GM12878 (cell line): ENCODE measurements around the gene FYB1. TPM values are rescaled to one million over a fixed set of nuclear protein-coding genes. Genes with fewer than 3 reads are reported as not detected.
A peak's percentile ranks its signal among the peaks of the same experiment; 100 is the strongest.

Experiments used
- ATAC-seq: fragments of 200-7000 bp; cut with Tn5 transposase; 3 replicates; pipeline ENCODE4 v1.9.1; 2020; ENCODE audit warnings: mild to moderate bottlenecking, moderate library complexity
- BruUV-seq: library from RNA; stranded (reverse); fragments of 400-500 nt; replicated peaks from 2 replicates; lab custom pipeline; 2021; lab: Mats Ljungman, UMichigan
- CTCF ChIA-PET: fragments of 300-600 bp; sonication (Branson Sonifier 250); formaldehyde crosslinking; extraction: SDS; loops from one replicate; lab custom pipeline; 2021; ENCODE audit warnings: inconsistent platforms; lab: Yijun Ruan, JAX
- POLR2A ChIA-PET: fragments of 350-600 bp; formaldehyde crosslinking; extraction: SDS; loops from one replicate; lab custom pipeline; 2021; ENCODE audit warnings: inconsistent platforms; lab: Charles Lee
- RAD21 ChIA-PET: fragments of 300-600 bp; sonication (Branson Sonifier 250); formaldehyde crosslinking; loops from one replicate; lab custom pipeline; 2023; ENCODE audit warnings: antibody characterized with exemption; ENCODE audit not compliant: unreplicated experiment; lab: Charles Lee
- SMC1A ChIA-PET: fragments of 300-600 bp; sonication (Branson Sonifier 250); formaldehyde crosslinking; loops from one replicate; lab custom pipeline; 2023; ENCODE audit not compliant: unreplicated experiment, uncharacterized antibody; lab: Charles Lee
- DNase-seq: peaks from one replicate; pipeline ENCODE4 v3.0.0-alpha.2; 2011; ENCODE audit warnings: low read depth, low spot score
- FAIRE-seq: peaks from 3 replicates; lab custom pipeline; 2011; peaks lifted over from hg19 to GRCh38; lab: Jason Lieb, UNC
- H2AFZ ChIP-seq: 2 replicates; pipeline ENCODE4 v1.6.0; 2011; ENCODE audit warnings: low read depth, low read length, control low read depth; ENCODE audit not compliant: control insufficient read depth
- H3K27ac ChIP-seq: 2 replicates; pipeline ENCODE4 v1.5.1; 2011; ENCODE audit warnings: control low read depth; ENCODE audit not compliant: control insufficient read depth, insufficient read depth
- H3K27me3 ChIP-seq, 2 experiments: replicated peaks in 1 of 2; 2 replicates each; pipeline versions ENCODE4 v1.6.0 to v1.6.1; 2011; ENCODE audit warnings: low read length in 1 of 2; ENCODE audit not compliant: control insufficient read depth in 2 of 2, insufficient read depth in 2 of 2
- H3K36me3 ChIP-seq, 2 experiments: 2 replicates each; pipeline ENCODE4 v1.5.1; 2011; ENCODE audit warnings: low read length in 1 of 2; ENCODE audit not compliant: control insufficient read depth in 2 of 2, insufficient read depth in 2 of 2
- H3K4me1 ChIP-seq: 2 replicates; pipeline ENCODE4 v1.6.1; 2011; ENCODE audit warnings: mild to moderate bottlenecking, low read length, moderate library complexity, mixed read lengths; ENCODE audit not compliant: control insufficient read depth, insufficient read depth
- H3K4me2 ChIP-seq: 2 replicates; pipeline ENCODE4 v1.6.0; 2011; ENCODE audit warnings: control low read depth; ENCODE audit not compliant: control insufficient read depth, insufficient read depth
- H3K4me3 ChIP-seq: fragments of 200-600 bp; sonication (generic); 2 replicates; pipeline ENCODE4 v1.5.1; 2016
- H3K79me2 ChIP-seq: 2 replicates; pipeline ENCODE4 v1.6.0; 2011; ENCODE audit warnings: low read length; ENCODE audit not compliant: control insufficient read depth, insufficient read depth
- H3K9ac ChIP-seq: 2 replicates; pipeline ENCODE4 v1.8.0; 2011; ENCODE audit warnings: low read length, control low read depth, mixed read lengths; ENCODE audit not compliant: control insufficient read depth, insufficient read depth
- H3K9me3 ChIP-seq: replicated peaks from 3 replicates; pipeline ENCODE4 v1.5.1; 2011; ENCODE audit warnings: mild to moderate bottlenecking, low read length; ENCODE audit not compliant: control insufficient read depth, insufficient read depth
- H4K20me1 ChIP-seq: 2 replicates; pipeline ENCODE4 v1.6.0; 2011; ENCODE audit not compliant: control insufficient read depth, insufficient read depth
- BMI1 ChIP-seq: fragments of 450-650 bp; IDR thresholded peaks from 2 replicates; pipeline ENCODE4 v1.6.1; 2016; ENCODE audit warnings: mild to moderate bottlenecking, moderate library complexity, borderline replicate concordance
- PBX3 ChIP-seq: IDR thresholded peaks from 2 replicates; pipeline ENCODE4 v1.6.1; 2011; ENCODE audit warnings: mild to moderate bottlenecking, low read depth, low read length, moderate library complexity; ENCODE audit not compliant: insufficient replicate concordance
- RUNX3 ChIP-seq: IDR thresholded peaks from 2 replicates; pipeline ENCODE4 v1.6.1; 2012; ENCODE audit warnings: low read length, inconsistent platforms
- SPI1 ChIP-seq: IDR thresholded peaks from 2 replicates; pipeline ENCODE4 v1.6.1; 2011; ENCODE audit warnings: low read depth, mild to moderate bottlenecking, low read length, moderate library complexity, borderline replicate concordance; ENCODE audit not compliant: insufficient read depth
- SRF ChIP-seq, 2 experiments: IDR thresholded peaks; 2 replicates each; pipeline ENCODE4 v1.6.1; 2011; ENCODE audit warnings: low read depth in 2 of 2, low read length in 2 of 2, mild to moderate bottlenecking in 1 of 2, moderate library complexity in 1 of 2
- ZNF274 ChIP-seq: IDR thresholded peaks from one replicate; pipeline ENCODE4 v1.8.0; 2011; ENCODE audit not compliant: insufficient read length, insufficient read depth
- WGBS: methylation state at CpG from one replicate; pipeline ENCODE4 v1.1.6; 2016; ENCODE audit warnings: low lambda C conversion rate; ENCODE audit not compliant: insufficient replicate concordance, insufficient coverage; ENCODE audit errors: missing lambda C conversion rate; 5-methylcytosine and 5-hydroxymethylcytosine counted together
- in situ Hi-C: fragments of 300-500 bp; cut with MboI; formaldehyde crosslinking; loops from 9 replicates; pipeline ENCODE4 v1.14.3; 2018; ENCODE audit warnings: mixed read lengths
- intact Hi-C: fragments of 100-400 bp; cut with micrococcal nuclease; formaldehyde crosslinking; loops from one replicate; pipeline ENCODE4 v1.14.2; 2022; ENCODE audit not compliant: unreplicated experiment
- polyA plus RNA-seq, 11 experiments: library from polyadenylated mRNA; depleted of rRNA in 4 of 11; unstranded in 6 of 11; stranded (reverse) in 5 of 11; fragments of >200 nt; fragmentation: Nextera tagmentation in 4 of 11; fragmentation: Illumina TruSeq in 1 of 11; extraction: Ambion mirVana in 4 of 11; extraction: Trizol in 1 of 11; gene quantifications; 1 replicate in 1 of 11; 2 replicates in 10 of 11; pipeline versions ENCODE4 v1.2.1 to v1.2.3, GENCODE V29; 2011 to 2016; ENCODE audit warnings: inconsistent platforms in 2 of 11, missing spikeins in 2 of 11, low read depth in 1 of 11
- total RNA-seq, 4 experiments: library from RNA; depleted of rRNA in 3 of 4; stranded (reverse); fragments of >200 nt in 3 of 4; fragmentation: Illumina TruSeq in 1 of 4; extraction: Trizol in 1 of 4; gene quantifications; 2 replicates each; pipeline versions ENCODE4 v1.2.1 to v1.2.3, GENCODE V29; 2013 to 2021

Gene FYB1
- total and polyA plus RNA-seq, 10 of the 15 experiments (the other 5 are each of a cell fraction or from before 2014, with no cell fraction given) = 0.06 to 4.3 (median 0.25) TPM; not detected in 2

- TF ChIP-seq PBX3 = no peak
Measured at GRCh38 chr5:39264528-39264927, 45.2 kb upstream of the FYB1 start (continued).

GRCh38 chr5:39262981-39263380 is 43.6 kb upstream of the FYB1 start:
- ChIA-PET CTCF (interaction anchor here (0.6 to 0.9 kb wide), 2 partner anchors 45 to 188 kb away, joined by 3 to 4 read pairs; no protein-coding TSS in a partner anchor), RAD21 (interaction anchor here (0.8 to 2.2 kb wide), 3 partner anchors 27 to 45 kb away, joined by 3 to 5 read pairs (median 3); no protein-coding TSS in a partner anchor), POLR2A (interaction anchor here (0.7 to 1.8 kb wide), 3 partner anchors 12 to 89 kb away, joined by 4 read pairs; no protein-coding TSS in a partner anchor), SMC1A (interaction anchor here (1.3 to 4.8 kb wide), 6 partner anchors 8 to 42 kb away, joined by 6 to 50 read pairs (median 18); no protein-coding TSS in a partner anchor)
- Histone ChIP-seq H3K9ac (no peak overlapping the region), H3K27ac (no peak overlapping the region), H3K4me3 (no peak overlapping the region), H3K36me3 (no peaks in the 10 kb centered on the region), H2AFZ (no peak overlapping the region), H3K4me1 (0 out of 2 replicates have a peak, but pooled peaks cover 2% of the 10 kb centered on the region), H3K4me2 (no peak overlapping the region), H3K27me3 (no peaks in the 10 kb centered on the region), H4K20me1 (no peaks in the 10 kb centered on the region), H3K79me2 (no peaks in the 10 kb centered on the region; the same call in 1 of the 2 replicates), H3K9me3 (no peaks in the 10 kb centered on the region)
- in situ Hi-C loops (no loop called here), intact Hi-C loops (no loop called here)
- WGBS = 50% methylated on average over 2 of the region's 2 CpGs
- ATAC-seq (no peak), FAIRE-seq (no peak), DNase-seq (no peak)
- TF ChIP-seq SPI1 = 0 out of 2 replicates have a peak, but pooled peaks have one; percentile 4
- TF ChIP-seq ZNF274 = no peak
- TF ChIP-seq SRF (IDR thresholded peaks at IDR 0.05; ENCODE audit: low read depth in 2 of 2, low read length in 2 of 2) = no peak
- TF ChIP-seq RUNX3 = no peak
- TF ChIP-seq BMI1 = no peak
- no TSS peak for BruUV-seq
